Activated T-cell treated with anti-CD3 and anti-CD28 coated beads for 4 hours (primary cell): ENCODE results near the gene PLEKHG7.

Experiments
- DNase-seq: peaks from one replicate; pipeline ENCODE4 v3.0.0-alpha.2; 2020

PLEKHG7 gene

DNA sequence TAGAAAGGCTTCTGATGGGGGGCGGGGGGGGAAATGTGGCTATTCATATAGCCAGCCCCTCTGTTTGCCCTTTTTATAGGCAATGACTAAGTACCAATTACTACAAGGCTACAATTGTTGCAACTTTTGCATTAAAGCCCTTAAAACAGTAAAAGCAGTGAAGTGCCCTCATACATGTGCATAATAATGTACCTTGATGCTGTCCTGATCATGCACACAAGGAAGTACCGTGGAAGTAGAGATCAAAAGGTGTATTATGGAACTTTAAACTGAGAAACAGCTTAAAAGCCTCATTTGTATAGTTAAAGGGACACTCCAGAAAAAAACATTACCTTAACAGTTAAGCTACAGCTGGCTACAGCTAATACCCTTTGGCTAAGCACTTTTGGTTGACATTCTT, 111.8 kb downstream of the PLEKHG7 start:
- DNase-seq = no peak

- DNase-seq = no peak
Observed at GRCh38 chr12:92821142-92821541, 118.4 kb downstream of the PLEKHG7 start.
